HCT116 (cell line): Measurements from ENCODE around the gene RBM4B. TPM values are rescaled to one million over a fixed set of nuclear protein-coding genes. Genes with fewer than 3 reads are reported as not detected.

Source experiments
- ATAC-seq: fragments of 200-7000 bp; cut with Tn5 transposase; 2 replicates; pipeline ENCODE4 v1.9.1; 2020; ENCODE audit warnings: mild to moderate bottlenecking, moderate library complexity
- BruUV-seq: library from RNA; stranded (reverse); fragments of 400-500 nt; replicated peaks from 2 replicates; lab custom pipeline; 2021; lab: Mats Ljungman, UMichigan
- CTCF ChIA-PET: fragments of 300-600 bp; sonication (Branson Sonifier 250); formaldehyde crosslinking; loops from one replicate; lab custom pipeline; 2021; ENCODE audit warnings: antibody characterized with exemption; lab: Charles Lee
- POLR2A ChIA-PET: fragments of 300-600, 350-600 bp; sonication (Branson Sonifier 250); formaldehyde crosslinking; loops from one replicate; lab custom pipeline; 2021; ENCODE audit warnings: antibody characterized with exemption; lab: Charles Lee
- RAD21 ChIA-PET, 2 experiments: fragments of 300-600 bp; sonication (Branson Sonifier 250); formaldehyde crosslinking; loops; one replicate each; lab custom pipeline; 2023; ENCODE audit warnings: low total read pairs in 2 of 2; ENCODE audit not compliant: uncharacterized antibody in 2 of 2, unreplicated experiment in 2 of 2, low non-redundant PET in 1 of 2; lab: Charles Lee
- DNase-seq: peaks from one replicate; pipeline ENCODE4 v3.0.0-alpha.2; 2010; ENCODE audit warnings: low read depth, low spot score
- H2AFZ ChIP-seq: fragments of 200-600 bp; shearing (Covaris generic), sonication (generic); 2 replicates; pipeline ENCODE4 v1.6.1; 2017; ENCODE audit warnings: low read depth, mixed run types, mixed read lengths, antibody characterized with exemption, low read length; ENCODE audit not compliant: poor library complexity, severe bottlenecking
- H3K27ac ChIP-seq: 2 replicates; pipeline ENCODE4 v1.5.1; 2012; ENCODE audit warnings: low read depth, low read length
- H3K27me3 ChIP-seq: fragments of 200-600 bp; sonication (generic); 2 replicates; pipeline ENCODE4 v1.6.1; 2016; ENCODE audit warnings: mixed run types, low read length, mixed read lengths; ENCODE audit not compliant: insufficient read depth
- H3K36me3 ChIP-seq, 2 experiments: fragments of 200-500 bp in 1 of 2; fragments of 200-600 bp in 1 of 2; sonication (Bioruptor generic) in 1 of 2; sonication (generic) in 1 of 2; 2 replicates each; pipeline versions ENCODE4 v1.5.1 to v1.6.1; 2014 to 2016; ENCODE audit warnings: low read length in 2 of 2, inconsistent platforms in 1 of 2, mixed read lengths in 1 of 2, mixed run types in 1 of 2; ENCODE audit not compliant: insufficient read depth in 2 of 2, control insufficient read depth in 1 of 2
- H3K4me1 ChIP-seq, 2 experiments: fragments of 200-600 bp in 1 of 2; sonication (generic) in 1 of 2; 2 replicates each; pipeline versions ENCODE4 v1.5.1 to v1.6.1; 2012 to 2017; ENCODE audit warnings: low read length in 2 of 2, inconsistent platforms in 1 of 2, mild to moderate bottlenecking in 1 of 2, mixed read lengths in 1 of 2, mixed run types in 1 of 2, moderate library complexity in 1 of 2; ENCODE audit not compliant: insufficient read depth in 2 of 2, control insufficient read depth in 1 of 2
- H3K4me2 ChIP-seq: fragments of 200-600 bp; sonication (generic); 2 replicates; pipeline ENCODE4 v1.6.1; 2017; ENCODE audit warnings: mixed run types, low read length, mixed read lengths
- H3K4me3 ChIP-seq, 2 experiments: fragments of 200-600 bp in 1 of 2; sonication (generic) in 1 of 2; replicated peaks in 1 of 2; 2 replicates each; pipeline ENCODE4 v1.5.1; 2011 to 2016; ENCODE audit warnings: low read length in 2 of 2, control low read depth in 1 of 2, low read depth in 1 of 2, mild to moderate bottlenecking in 1 of 2, mixed read lengths in 1 of 2, mixed run types in 1 of 2
- H3K79me2 ChIP-seq: fragments of 200-600 bp; sonication (generic); 2 replicates; pipeline ENCODE4 v1.6.1; 2017; ENCODE audit warnings: mild to moderate bottlenecking, mixed run types, low read length, moderate library complexity, mixed read lengths; ENCODE audit not compliant: insufficient read depth
- H3K9ac ChIP-seq: fragments of 200-600 bp; sonication (generic); 2 replicates; pipeline ENCODE4 v1.6.1; 2016; ENCODE audit warnings: low read length, mixed read lengths
- H3K9me2 ChIP-seq: fragments of 200-600 bp; sonication (generic), shearing (Covaris generic); 2 replicates; pipeline ENCODE4 v1.6.1; 2017; ENCODE audit warnings: mixed run types, mild to moderate bottlenecking, moderate library complexity; ENCODE audit not compliant: insufficient read depth
- H3K9me3 ChIP-seq, 2 experiments: fragments of 200-500 bp in 1 of 2; fragments of 200-600 bp in 1 of 2; sonication (Bioruptor generic) in 1 of 2; sonication (generic) in 1 of 2; 2 replicates each; pipeline ENCODE4 v1.6.1; 2014 to 2017; ENCODE audit warnings: low read length in 2 of 2, mixed read lengths in 2 of 2, inconsistent platforms in 1 of 2, low read depth in 1 of 2, mild to moderate bottlenecking in 1 of 2, mixed run types in 1 of 2, moderate library complexity in 1 of 2; ENCODE audit not compliant: control insufficient read depth in 1 of 2, insufficient read depth in 1 of 2
- H4K20me1 ChIP-seq: fragments of 200-600 bp; sonication (generic), shearing (Covaris generic); 2 replicates; pipeline ENCODE4 v1.6.1; 2017; ENCODE audit warnings: mixed run types, mild to moderate bottlenecking, moderate library complexity; ENCODE audit not compliant: insufficient read depth
- CBX3 ChIP-seq: IDR thresholded peaks from 2 replicates; pipeline ENCODE4 v1.6.1; 2012; ENCODE audit warnings: low read depth
- EGR1 ChIP-seq: IDR thresholded peaks from 2 replicates; pipeline ENCODE4 v1.6.1; 2012; ENCODE audit warnings: low read depth
- FOSL1 ChIP-seq: IDR thresholded peaks from 2 replicates; pipeline ENCODE4 v1.6.1; 2012; ENCODE audit warnings: low read depth
- JUND ChIP-seq: IDR thresholded peaks from 2 replicates; pipeline ENCODE4 v1.6.1; 2012
- REST ChIP-seq: IDR thresholded peaks from 2 replicates; pipeline ENCODE4 v1.6.1; 2012; ENCODE audit warnings: low read depth
- intact Hi-C: fragments of 100-400 bp; cut with micrococcal nuclease; formaldehyde crosslinking; loops from 2 replicates; pipeline ENCODE4 v1.10.0; 2022
- total RNA-seq: library from RNA; stranded (reverse); gene quantifications from one replicate; pipeline ENCODE4 v1.2.1, GENCODE V29; 2021; ENCODE audit not compliant: unreplicated experiment

RBM4B gene
- total RNA-seq, 1 experiment from 2014 or later, result 18.1 TPM

DNA sequence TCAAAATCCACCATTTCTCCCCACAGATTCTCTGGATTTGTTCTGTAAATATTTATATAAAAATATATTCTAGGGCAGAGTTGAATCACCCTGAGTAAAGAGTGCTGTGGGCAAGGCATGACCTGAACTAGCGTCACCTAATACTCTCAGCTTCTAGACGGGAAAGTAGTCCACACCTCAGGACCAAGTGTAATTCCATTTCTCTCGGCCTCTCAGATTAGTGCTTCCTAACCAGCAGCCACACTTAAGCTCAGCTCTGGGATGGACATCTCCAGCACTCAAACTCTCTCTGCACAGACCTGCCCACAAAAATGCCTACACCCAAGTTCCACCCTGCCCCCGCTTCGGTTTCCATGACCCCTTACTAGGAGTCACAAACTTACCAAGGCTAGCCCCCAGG lies 46.0 kb upstream of the RBM4B start:
- no peaks in the 10 kb centered on the region; a peak in 1 of 4 replicates for H3K36me3 ChIP-seq
- intact Hi-C loops, result no loop called here
- H3K4me1 ChIP-seq, result peaks cover 28 to 54% of the 10 kb centered on the region in 2 experiments
- DNase-seq, result no peak
- no peak overlapping the region for H3K4me3 ChIP-seq
- H3K9me3 ChIP-seq, result no peaks in the 10 kb centered on the region
- H3K4me2 ChIP-seq, result no peak overlapping the region
- no peak overlapping the region for H3K9ac ChIP-seq
- no TSS peak for BruUV-seq
- RAD21 ChIA-PET, result no interaction called here
- H3K27ac ChIP-seq, result no peak overlapping the region
- TF ChIP-seq FOSL1 (no peak), CBX3 (no peak), EGR1 (no peak), JUND (no peak), REST (no peak)
- TF ChIP-seq, all 23 proteins: peak for 0
- ChIA-PET POLR2A (interaction anchor here (1.0 to 1.6 kb wide), 2 partner anchors 12 to 20 kb away, joined by 3 to 6 read pairs; no protein-coding TSS in a partner anchor), CTCF (no interaction called here)
- H2AFZ ChIP-seq, result no peak overlapping the region
- H3K79me2 ChIP-seq, result peaks cover 8% of the 10 kb centered on the region; the same call in 1 of the 2 replicates
- H3K27me3 ChIP-seq, result no peaks in the 10 kb centered on the region
- H4K20me1 ChIP-seq, result no peaks in the 10 kb centered on the region
- ATAC-seq, result no peak
- H3K9me2 ChIP-seq, result no peaks in the 10 kb centered on the region
